Endothelial cell of umbilical vein (primary cell): ENCODE measurements around the gene ACSBG1. TPM values are rescaled to one million over a fixed set of nuclear protein-coding genes. Genes with fewer than 3 reads are reported as not detected.

Experiments
- BruUV-seq: library from RNA; stranded (reverse); fragments of 400-500 nt; replicated peaks from 2 replicates; lab custom pipeline; 2021; lab: Mats Ljungman, UMichigan
- CTCF ChIA-PET: fragments of 300-600, 350-600 bp; sonication (Branson Sonifier 250); formaldehyde crosslinking; loops from one replicate; lab custom pipeline; 2021; ENCODE audit warnings: antibody characterized with exemption, inconsistent platforms; lab: Charles Lee
- POLR2A ChIA-PET: fragments of 300-600, 350-600 bp; sonication (Branson Sonifier 250); formaldehyde crosslinking; loops from one replicate; lab custom pipeline; 2021; ENCODE audit warnings: antibody characterized with exemption, inconsistent platforms; lab: Charles Lee
- DNase-seq: peaks from one replicate; pipeline ENCODE4 v3.0.0-alpha.2; 2011; ENCODE audit warnings: low read depth, low spot score
- FAIRE-seq: peaks from 2 replicates; lab custom pipeline; 2011; peaks lifted over from hg19 to GRCh38; lab: Jason Lieb, UNC
- H2AFZ ChIP-seq: 2 replicates; pipeline ENCODE4 v1.6.0; 2012; ENCODE audit warnings: low read depth, low read length, control low read depth, inconsistent platforms
- H3K27ac ChIP-seq: 2 replicates; pipeline ENCODE4 v1.5.1; 2011; ENCODE audit warnings: low read depth, mild to moderate bottlenecking, control low read depth, low read length, moderate library complexity; ENCODE audit not compliant: insufficient read depth
- H3K27me3 ChIP-seq, 2 experiments: 2 replicates each; pipeline versions ENCODE4 v1.6.0 to v1.6.1; 2011; ENCODE audit warnings: low read length in 2 of 2, mixed read lengths in 1 of 2; ENCODE audit not compliant: control insufficient read depth in 2 of 2, insufficient read depth in 2 of 2
- H3K36me3 ChIP-seq, 2 experiments: 2 replicates in 1 of 2; 3 replicates in 1 of 2; pipeline ENCODE4 v1.5.1; 2011; ENCODE audit warnings: low read length in 2 of 2, mild to moderate bottlenecking in 1 of 2, moderate library complexity in 1 of 2; ENCODE audit not compliant: control insufficient read depth in 2 of 2, insufficient read depth in 2 of 2; ENCODE audit errors: extremely low read depth in 1 of 2
- H3K4me1 ChIP-seq: 3 replicates; pipeline ENCODE4 v1.5.1; 2011; ENCODE audit warnings: mild to moderate bottlenecking, low read length; ENCODE audit not compliant: control insufficient read depth, insufficient read depth; ENCODE audit errors: extremely low read depth
- H3K4me2 ChIP-seq: 2 replicates; pipeline ENCODE4 v1.6.1; 2011; ENCODE audit warnings: low read length, control low read depth, mixed read lengths; ENCODE audit not compliant: insufficient read depth
- H3K4me3 ChIP-seq, 3 experiments: fragments of 200-600 bp in 1 of 3; sonication (generic), shearing (Covaris generic) in 1 of 3; replicated peaks in 1 of 3; 2 replicates each; pipeline ENCODE4 v1.5.1; 2011 to 2016; ENCODE audit warnings: control low read depth in 3 of 3, low read length in 3 of 3, mild to moderate bottlenecking in 2 of 3, inconsistent platforms in 1 of 3, low read depth in 1 of 3, moderate library complexity in 1 of 3; ENCODE audit not compliant: insufficient read depth in 1 of 3
- H3K79me2 ChIP-seq: 2 replicates; pipeline ENCODE4 v1.6.0; 2012; ENCODE audit warnings: low read length, inconsistent platforms; ENCODE audit not compliant: control insufficient read depth, insufficient read depth
- H3K9ac ChIP-seq: replicated peaks from 2 replicates; pipeline ENCODE3; 2011; ENCODE audit warnings: low read length, control low read depth; ENCODE audit not compliant: insufficient read depth; ENCODE audit errors: extremely low read depth
- H3K9me1 ChIP-seq: replicated peaks from 3 replicates; pipeline ENCODE4 v1.6.0; 2011; ENCODE audit warnings: mild to moderate bottlenecking, low read length; ENCODE audit not compliant: control insufficient read depth, insufficient read depth; ENCODE audit errors: extremely low read depth
- H3K9me3 ChIP-seq: replicated peaks from 2 replicates; pipeline ENCODE4 v1.5.1; 2012; ENCODE audit warnings: low read length, inconsistent platforms; ENCODE audit not compliant: control insufficient read depth, insufficient read depth
- H4K20me1 ChIP-seq: replicated peaks from 2 replicates; pipeline ENCODE3; 2011; ENCODE audit warnings: mild to moderate bottlenecking, low read length; ENCODE audit not compliant: control insufficient read depth, insufficient read depth; ENCODE audit errors: extremely low read depth
- EZH2 ChIP-seq: IDR thresholded peaks from 2 replicates; pipeline ENCODE4 v1.6.1; 2012; ENCODE audit warnings: borderline replicate concordance, low read depth, mild to moderate bottlenecking, moderate library complexity, low read length, inconsistent platforms; ENCODE audit not compliant: severe bottlenecking
- MYC ChIP-seq: IDR thresholded peaks from one replicate; pipeline ENCODE4 v1.6.1; 2011; ENCODE audit warnings: mild to moderate bottlenecking, low read depth, low read length
- POLR2A ChIP-seq: IDR thresholded peaks from 2 replicates; pipeline ENCODE4 v1.6.1; 2012; ENCODE audit warnings: low read depth, mild to moderate bottlenecking, control low read depth, low read length
- dilution Hi-C: fragments of 300-500 bp; cut with MboI; formaldehyde crosslinking; loops from one replicate; pipeline ENCODE4 v1.15.0; 2019; ENCODE audit warnings: low sequenced_read_pairs; ENCODE audit not compliant: extremely low pct_ligation_motif_present
- intact Hi-C: fragments of 100-400 bp; cut with micrococcal nuclease; formaldehyde crosslinking; loops from one replicate; pipeline ENCODE4 v1.10.0; 2022
- polyA plus RNA-seq, 4 experiments: library from polyadenylated mRNA; depleted of rRNA in 3 of 4; stranded (reverse) in 3 of 4; unstranded in 1 of 4; fragments of >200 nt; gene quantifications; 2 replicates each; pipeline versions ENCODE4 v1.2.1 to v1.2.3, GENCODE V29; 2011 to 2012; ENCODE audit warnings: missing spikeins in 1 of 4
- total RNA-seq: library from RNA; stranded (reverse); gene quantifications from 2 replicates; pipeline ENCODE4 v1.2.3, GENCODE V29; 2021
- TF ChIP-seq, protein P1 (sequence below), 2 donors: IDR thresholded peaks; 1 replicate in 1 of 2; 2 replicates in 1 of 2; pipeline ENCODE4 v1.5.1; 2011; ENCODE audit warnings: low read length in 2 of 2, mild to moderate bottlenecking in 2 of 2, moderate library complexity in 2 of 2, control low read depth in 1 of 2, inconsistent platforms in 1 of 2, low read depth in 1 of 2; ENCODE audit not compliant: insufficient read depth in 1 of 2; ENCODE audit errors: extremely low read depth in 1 of 2

Gene ACSBG1
- total and polyA plus RNA-seq, 2 donors (not counting 3 experiments of a cell fraction or from before 2014, with no cell fraction given), result not detected

DNA sequence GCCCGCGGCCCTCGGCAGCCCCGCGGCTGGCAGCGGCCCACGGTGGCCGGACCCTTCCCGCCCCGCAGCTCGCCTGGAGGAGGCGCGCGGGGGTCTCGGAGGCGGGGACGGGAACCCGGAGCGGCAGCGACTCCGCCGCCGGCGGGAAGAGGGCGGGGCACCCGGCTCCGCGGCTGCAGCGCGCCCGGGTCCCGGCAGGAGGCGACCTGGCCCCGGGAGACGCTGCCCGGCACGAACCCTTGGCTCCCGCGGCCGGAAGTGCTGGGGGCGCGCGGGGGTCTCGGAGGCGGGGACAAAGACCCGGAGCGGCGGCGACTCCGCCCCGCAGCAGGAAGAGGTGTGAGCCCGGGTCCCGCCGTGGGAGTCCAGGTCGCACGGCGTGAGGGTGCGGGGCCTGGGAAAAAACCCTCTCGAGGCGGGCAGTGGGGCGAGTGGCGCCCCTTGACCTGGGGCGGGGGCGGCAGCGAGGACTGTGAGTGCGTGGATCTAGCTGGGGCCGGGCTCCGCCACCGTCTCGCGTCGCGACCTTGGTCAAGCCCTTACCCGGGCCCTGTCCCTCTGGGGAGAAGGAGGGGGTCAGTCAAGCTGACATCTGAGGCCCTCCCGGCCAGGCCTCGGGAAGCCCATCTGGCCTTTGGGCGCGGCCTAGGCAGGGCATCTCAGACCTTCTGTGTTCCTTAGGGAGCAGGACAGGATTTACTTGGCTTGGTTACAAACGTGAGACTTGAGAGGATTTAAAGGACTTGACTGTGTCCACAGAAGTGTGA lies 102.9 kb downstream of the ACSBG1 start, which contains the start of gene CIB2:
Gene CIB2 (minus strand): TSS at position 151 of the 767 bp plus-strand sequence. CDS start 230 bp downstream, outside the sequence.
- BruUV-seq, result TSS peak; percentile 50
- intact Hi-C loops, result loop anchor here (1.0 to 5.0 kb wide), 4 partner anchors 18 to 110 kb away; partner anchors contain the start of gene IDH3A
- peak; percentile 81 for FAIRE-seq

More for the DNA sequence above, 102.9 kb downstream of the ACSBG1 start, which contains the start of gene CIB2:
- H2AFZ ChIP-seq, result peak within 1 kb of the TSS; percentile 93
- H3K9me3 ChIP-seq, result no peaks in the 10 kb centered on the region
- H3K4me1 ChIP-seq, result peaks cover 7% of the 10 kb centered on the region
- TF ChIP-seq EZH2 (no peak), MYC (no peak), POLR2A (no peak)
- TF ChIP-seq, protein P1, sequence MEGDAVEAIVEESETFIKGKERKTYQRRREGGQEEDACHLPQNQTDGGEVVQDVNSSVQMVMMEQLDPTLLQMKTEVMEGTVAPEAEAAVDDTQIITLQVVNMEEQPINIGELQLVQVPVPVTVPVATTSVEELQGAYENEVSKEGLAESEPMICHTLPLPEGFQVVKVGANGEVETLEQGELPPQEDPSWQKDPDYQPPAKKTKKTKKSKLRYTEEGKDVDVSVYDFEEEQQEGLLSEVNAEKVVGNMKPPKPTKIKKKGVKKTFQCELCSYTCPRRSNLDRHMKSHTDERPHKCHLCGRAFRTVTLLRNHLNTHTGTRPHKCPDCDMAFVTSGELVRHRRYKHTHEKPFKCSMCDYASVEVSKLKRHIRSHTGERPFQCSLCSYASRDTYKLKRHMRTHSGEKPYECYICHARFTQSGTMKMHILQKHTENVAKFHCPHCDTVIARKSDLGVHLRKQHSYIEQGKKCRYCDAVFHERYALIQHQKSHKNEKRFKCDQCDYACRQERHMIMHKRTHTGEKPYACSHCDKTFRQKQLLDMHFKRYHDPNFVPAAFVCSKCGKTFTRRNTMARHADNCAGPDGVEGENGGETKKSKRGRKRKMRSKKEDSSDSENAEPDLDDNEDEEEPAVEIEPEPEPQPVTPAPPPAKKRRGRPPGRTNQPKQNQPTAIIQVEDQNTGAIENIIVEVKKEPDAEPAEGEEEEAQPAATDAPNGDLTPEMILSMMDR (IDR thresholded peaks at IDR 0.05; ENCODE audit: extremely low read depth in 1 of 2, insufficient read depth in 1 of 2, low read depth in 1 of 2, low read length in 2 of 2), result peak; percentile 58 to 61
- ChIA-PET CTCF (interaction anchor here (0.9 to 7.0 kb wide), 15 partner anchors 8 to 172 kb away, joined by 3 to 50 read pairs (median 6); partner anchors contain the start of gene IDH3A), POLR2A (no interaction called here)
- dilution Hi-C loops, result no loop called here
- H3K4me2 ChIP-seq, result peak within 1 kb of the TSS; percentile 89
- no peak within 1 kb of the TSS for H3K27ac ChIP-seq
- peak within 1 kb of the TSS; percentile 81 for H3K9ac ChIP-seq
- peak within 1 kb of the TSS; percentile 43 to 71 (median 68) for H3K4me3 ChIP-seq
- no peaks in the 10 kb centered on the region for H3K9me1 ChIP-seq
- H3K79me2 ChIP-seq, result no peaks in the 10 kb centered on the region
- no peaks in the 10 kb centered on the region for H3K27me3 ChIP-seq
- no peaks in the 10 kb centered on the region for H3K36me3 ChIP-seq
- DNase-seq, result peak; percentile 64
- H4K20me1 ChIP-seq, result no peaks in the 10 kb centered on the region
